ENCODE results near the gene SETD2.
"Not testable (repeated sequence)": the region's sequence is repeated elsewhere in the genome, so short reads cannot be mapped to it uniquely, and the experiment has no call there.

The SETD2 gene

DNA sequence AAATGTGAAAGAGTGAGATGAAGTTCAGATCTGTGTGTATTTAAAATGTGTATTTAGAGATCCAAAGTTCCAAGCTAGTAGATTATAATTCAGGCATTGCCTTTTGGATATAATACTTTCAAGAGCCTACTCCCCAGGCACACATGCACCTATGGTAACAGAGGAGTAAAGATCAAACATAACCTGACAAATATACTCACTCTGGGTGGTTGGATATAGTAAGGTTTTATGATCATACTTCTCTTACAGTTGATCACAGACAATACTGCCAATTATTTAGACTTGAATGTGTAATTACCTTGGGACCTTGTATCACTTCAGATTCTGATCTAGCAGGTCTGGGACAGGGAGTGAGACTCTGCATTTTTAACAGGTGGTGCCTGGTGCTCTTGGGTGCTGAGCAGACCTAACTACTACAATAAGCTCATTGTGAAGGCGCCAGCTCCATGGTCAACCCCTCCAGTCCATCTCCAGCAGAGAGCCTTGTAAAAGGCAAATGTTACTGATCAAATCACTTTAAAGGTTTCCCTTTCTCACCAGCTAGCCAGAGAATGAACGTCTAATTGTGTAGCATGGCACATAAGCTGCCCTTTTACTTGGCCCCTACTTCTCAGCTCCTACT lies 128.9 kb downstream of the SETD2 start:
- no peak for DNase-seq (ENCODE audit: low read depth)

DNA sequence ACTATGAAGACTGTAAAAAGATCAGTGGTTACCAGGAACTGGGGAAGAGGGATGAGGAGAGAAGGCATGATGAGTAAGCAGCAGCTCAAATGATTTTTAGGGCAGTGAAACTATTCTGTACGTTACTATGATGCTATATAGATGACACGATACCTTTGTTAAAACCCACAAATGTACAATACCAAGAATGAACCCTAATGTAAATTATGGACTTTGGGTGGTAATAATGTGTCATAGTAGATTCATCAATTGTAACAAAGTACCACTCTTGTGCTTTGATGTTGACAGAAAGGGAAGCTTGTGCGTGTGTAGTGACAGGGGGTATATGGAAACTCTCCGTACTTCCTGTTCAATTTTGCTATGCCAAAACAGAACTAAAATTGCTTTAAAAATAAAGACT lies 132.9 kb downstream of the SETD2 start:
- not testable (repeated sequence) for DNase-seq (ENCODE audit: low read depth)

DNA sequence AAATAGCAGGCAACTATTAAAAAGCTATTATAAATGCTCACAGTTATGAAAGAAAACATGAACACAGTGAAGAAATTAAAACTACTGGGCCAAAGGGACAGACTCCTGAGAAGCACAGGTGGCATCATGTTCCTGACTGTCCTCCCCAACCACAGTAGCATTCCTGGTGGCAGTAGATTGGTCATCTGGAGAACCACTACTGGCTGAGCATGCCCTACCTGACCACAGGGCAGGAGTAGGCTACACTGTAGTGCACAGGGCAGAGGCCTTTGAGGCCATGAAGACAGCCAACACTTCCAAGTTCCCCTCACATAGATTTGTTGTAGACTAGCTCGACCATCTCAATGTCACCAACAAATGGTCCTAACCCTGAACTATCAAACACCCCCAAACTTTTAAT lies 135.2 kb downstream of the SETD2 start:
- DNase-seq (ENCODE audit: low read depth): no peak

DNA sequence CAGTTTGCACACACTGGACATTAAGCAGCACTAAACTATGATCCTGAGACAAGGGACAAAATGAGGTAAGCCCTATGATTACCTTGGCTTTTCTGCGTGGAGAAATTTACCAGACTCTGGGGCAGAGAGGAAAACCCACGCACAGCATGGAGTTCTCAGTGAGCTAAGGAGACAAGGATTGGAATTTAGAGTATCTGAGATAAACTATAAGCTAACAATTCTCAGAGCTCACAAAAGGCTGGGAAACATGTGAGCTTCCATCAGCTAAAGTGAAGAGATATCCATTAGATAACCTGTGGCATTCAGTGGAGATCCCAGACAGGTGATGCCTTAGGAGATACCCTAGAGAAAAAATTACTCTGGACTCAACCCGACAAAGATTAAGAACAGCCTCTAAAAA lies 135.8 kb downstream of the SETD2 start:
- DNase-seq (ENCODE audit: low read depth): no peak

DNA sequence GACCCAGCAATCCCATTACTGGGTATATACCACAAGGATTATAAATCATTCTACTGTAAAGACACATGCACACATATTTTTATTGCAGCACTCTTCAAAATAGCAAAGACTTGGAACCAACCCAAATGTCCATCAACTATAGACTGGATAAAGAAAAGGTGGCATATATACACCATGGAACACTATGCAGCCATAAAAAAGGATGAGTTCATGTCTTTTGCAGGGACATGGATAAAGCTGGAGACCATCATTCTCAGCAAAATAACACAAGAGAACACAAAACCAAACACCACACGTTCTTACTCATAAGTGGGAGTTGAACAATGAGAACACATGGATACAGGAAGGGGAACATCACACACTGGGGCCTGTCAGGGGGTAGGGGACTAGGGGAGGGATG lies 137.5 kb downstream of the SETD2 start:
- DNase-seq (ENCODE audit: low read depth): not testable (repeated sequence)

DNA sequence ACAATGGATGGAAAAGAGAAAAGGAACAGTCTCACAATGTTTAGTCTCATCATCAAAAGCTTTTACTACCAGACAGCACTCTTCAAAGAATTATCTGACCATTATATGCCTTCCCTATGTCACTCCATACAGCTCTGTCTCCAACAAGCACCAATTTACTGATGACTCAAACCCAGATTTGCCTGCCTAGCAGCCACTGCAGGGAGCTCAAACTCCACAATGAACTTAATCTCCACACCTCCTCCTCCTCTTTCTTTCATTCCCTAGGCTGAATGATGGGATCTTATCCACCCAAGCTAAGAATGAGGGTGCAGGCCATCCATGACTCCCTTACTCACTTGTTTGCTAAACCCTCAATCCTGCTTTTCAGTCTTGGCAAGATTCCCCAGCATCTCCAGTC lies 139.0 kb downstream of the SETD2 start:
- no peak for DNase-seq (ENCODE audit: low read depth)

DNA sequence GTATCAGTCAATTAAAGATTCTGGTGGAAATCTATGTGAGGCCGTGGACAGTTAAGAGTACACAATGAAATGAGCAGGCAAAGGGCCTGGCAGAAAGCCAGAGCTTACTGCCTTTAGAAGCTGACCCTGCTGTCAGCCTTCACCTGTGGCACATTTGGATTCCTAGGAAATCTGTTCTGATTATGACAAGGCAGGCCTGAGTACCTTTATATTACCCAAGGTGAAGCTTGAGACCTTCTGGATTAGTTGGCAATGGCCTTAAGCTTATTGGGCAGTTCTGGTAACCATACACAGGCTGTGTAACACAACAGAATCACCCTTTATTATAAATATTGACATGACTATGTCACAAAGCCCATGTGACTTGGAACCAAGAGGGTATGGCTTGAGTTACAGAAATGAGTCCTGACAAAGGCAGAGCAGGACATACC lies 141.3 kb downstream of the SETD2 start:
- no peak for DNase-seq (ENCODE audit: low read depth)

DNA sequence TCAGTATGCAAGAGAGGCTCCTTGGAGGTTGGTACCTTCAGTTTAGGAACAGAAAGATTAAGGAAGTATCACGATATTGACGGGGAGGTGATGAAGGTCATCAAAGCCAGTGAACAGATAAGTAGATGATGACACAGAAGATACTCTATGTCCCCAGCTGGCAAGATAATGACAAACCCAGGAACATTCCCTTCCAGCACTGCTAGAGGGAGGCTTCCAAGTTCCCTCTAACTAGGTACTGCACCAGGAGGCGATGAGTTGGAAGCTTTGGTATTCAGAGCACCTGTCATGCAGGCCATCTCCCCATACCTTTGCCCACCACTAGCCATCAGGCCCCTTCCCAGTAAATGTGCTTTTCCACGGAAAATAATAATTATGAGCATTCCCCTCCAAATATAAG lies 143.6 kb downstream of the SETD2 start:
- DNase-seq (ENCODE audit: low read depth): no peak

DNA sequence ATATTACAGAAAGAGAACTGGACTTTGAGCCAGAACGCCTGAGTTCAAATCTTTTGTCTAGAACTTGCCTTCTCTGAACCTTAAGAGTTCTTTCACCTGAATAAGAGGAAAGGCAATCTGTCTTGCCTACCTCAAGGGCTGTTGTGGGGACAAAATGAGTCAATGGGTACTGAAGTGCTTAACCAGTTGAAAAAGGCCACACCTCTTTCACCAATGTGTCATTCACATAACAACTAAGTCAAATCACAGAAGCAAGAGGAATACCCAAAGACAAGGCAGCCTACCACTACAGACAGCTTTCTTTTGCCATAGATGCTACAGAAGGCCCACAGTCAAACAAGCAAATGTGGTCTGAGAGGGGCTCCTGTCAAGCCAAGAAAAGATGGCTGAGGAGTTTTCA lies 144.7 kb downstream of the SETD2 start:
- DNase-seq (ENCODE audit: low read depth): peak; percentile 28

DNA sequence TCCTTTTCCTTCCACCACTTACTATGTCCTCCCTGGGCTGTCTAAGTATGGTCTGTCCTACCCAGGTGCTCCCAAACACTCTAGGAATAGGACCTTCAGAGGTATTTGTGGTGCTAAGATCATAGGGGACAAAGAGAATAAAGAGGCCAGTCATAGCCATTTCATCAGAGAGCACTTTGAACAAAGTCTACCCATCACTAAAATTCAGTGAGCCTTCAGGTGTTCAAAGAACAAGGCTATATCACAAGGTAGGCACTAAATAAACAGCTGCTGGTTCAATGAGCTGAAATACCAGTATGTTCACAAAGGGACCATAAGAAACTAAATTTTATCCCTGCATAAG lies 145.7 kb downstream of the SETD2 start:
- no peak for DNase-seq (ENCODE audit: low read depth)

DNA sequence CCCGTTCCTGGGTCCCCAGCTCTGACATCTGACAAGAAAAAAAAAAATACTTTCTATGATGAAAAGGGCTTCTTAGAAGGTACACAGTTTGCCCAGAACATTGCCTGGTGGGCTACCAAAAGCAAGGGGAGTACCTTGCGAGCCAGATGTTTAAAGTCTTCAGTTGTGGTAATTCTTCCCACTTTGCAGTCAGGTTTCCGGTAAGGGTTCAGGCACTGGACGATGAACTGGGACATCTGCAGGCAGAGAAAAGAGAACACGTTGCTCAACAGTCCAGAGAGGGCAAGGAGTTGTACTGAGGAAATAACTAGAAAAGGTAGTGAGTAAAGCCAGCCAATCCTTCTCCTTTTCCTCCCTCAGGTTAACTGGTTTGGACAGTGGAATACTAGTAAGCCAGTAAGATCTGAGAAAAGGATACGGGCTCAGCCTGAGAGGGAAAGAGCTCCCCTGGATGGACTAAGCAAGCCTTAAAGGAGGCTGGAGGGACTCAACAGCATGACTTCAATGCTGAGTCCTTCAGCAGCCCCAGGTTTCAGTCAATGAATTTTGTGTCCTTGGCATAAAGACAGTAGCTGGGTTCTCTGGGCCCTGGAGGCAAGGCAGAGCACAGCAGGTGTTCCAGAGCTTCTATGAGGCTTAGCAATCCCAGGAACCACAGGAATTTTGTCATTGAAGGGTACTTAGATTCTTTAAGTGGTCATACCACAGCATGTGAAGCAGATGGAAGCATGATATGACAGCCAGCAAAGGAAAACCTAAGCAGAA lies 146.2 kb downstream of the SETD2 start:
- DNase-seq (ENCODE audit: low read depth): no peak

DNA sequence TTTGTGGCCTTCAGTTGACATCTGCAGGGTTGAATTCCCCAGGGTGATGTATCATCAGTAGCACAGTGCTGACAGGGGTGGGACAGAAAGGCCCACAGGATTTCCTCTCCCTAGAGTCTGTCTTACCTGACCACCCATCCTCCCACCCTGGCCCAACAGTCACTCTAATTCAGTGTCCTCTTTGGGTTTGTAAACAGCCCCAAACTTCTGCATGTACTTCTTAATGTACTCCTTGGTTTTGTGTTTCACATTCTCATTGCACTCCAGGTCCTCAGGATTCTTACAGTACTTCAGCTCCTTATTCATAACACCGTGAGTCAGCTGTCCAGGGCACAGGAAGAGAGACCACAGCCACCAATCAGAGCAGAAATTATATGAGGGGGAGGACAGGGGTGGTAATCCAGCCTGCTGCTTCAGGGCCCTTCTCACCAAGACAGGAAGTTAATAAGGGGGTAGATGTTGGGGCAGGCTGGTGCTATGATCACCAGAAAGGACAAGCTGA lies 146.9 kb downstream of the SETD2 start:
- no peak for DNase-seq (ENCODE audit: low read depth)

DNA sequence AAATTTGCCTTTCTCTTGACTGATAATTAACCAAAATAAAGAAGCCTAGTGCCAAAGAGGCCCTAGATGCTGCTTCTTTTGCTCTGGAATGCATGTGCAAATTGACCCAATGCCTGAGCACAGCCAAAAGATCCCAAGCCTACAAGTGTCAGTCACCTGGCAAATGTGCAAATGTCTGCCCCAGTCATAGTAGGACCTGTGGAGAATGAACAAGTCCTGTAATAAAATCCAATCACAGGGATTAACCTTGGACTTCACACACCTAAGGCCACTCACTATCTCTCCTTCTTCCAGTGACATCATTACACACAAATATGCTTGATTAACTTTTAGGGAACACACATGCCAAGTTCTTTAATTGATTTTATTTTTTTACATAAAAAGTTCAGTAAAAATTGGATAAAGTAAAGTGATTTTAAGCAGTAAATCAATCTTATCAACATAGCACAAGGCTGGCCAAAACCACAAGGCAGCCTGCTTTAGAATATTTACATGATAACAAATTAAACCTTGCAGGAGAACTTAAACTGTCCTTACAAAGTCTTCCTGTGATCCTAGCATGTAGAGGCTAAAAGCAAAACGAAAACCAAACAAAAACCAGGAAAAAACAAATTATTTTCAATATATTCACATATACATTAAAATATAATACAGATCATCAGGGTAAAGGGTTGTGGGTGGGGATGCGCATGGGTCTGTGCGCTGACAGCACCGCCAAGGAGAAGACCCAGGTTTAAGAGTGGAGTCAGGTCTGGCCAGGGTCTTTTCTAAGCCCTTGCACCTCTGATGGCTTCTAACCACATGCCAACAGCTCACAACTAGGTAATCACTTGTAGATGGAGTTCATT lies 147.6 kb downstream of the SETD2 start:
- DNase-seq (ENCODE audit: low read depth): no peak

DNA sequence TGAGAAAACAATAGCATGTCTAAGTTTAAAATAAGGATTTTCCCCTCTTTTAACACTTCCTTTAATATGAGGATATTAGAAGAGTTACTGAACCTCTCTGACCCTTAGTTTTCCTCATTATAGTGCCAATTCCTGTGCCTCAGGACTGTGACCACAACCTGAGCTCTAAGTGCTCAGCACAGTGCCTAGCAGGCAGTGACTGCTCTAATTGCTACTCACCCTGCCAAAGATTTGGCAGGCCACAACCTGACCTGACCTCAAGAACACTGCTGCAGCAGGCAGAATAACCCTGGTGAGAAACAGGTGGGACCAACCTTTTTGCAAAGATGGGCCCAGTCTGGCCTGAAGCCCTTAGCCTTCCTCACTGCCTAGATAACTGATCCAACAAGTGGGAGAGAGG lies 148.8 kb downstream of the SETD2 start:
- no peak for DNase-seq (ENCODE audit: low read depth)

DNA sequence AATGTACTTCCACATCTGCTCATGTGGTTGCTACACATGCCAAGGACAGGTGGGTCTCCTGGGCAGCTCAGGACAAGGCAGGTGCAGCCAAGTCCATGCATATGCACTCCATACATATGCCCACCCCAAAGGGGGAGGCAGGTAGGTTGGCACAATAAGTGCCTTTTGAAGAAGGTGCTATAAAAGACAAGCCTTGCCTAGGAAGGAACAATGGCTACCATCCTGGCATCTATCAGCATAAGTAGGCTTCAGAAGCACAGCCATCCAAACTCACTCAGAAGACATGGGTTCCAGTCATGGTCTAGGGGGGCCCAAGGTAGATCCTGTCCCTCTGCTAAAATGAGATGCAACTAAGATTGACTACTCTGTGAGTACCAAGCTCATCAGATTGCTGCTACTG lies 149.9 kb downstream of the SETD2 start:
- no peak for DNase-seq (ENCODE audit: low read depth)

DNA sequence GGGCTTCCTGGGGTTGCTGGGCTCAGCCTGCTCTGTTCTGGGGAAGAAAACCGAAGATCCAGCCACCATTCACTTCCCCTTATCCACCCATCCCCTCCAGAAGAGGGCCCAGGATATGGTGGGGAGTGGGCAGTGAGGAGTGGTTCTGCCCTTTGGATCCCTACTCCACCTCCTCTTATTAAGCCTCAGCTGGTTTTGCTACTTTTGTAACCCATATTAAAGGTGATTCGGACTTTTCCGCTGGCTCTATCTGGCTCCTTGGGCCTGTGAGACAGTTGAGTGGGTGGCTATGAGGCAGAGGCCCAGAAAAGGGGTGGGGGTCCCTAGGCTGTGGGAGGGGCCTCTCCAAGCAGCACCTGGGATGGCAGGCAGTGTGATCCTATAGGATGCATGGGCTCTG lies 150.7 kb downstream of the SETD2 start:
- no peak for DNase-seq (ENCODE audit: low read depth)

DNA sequence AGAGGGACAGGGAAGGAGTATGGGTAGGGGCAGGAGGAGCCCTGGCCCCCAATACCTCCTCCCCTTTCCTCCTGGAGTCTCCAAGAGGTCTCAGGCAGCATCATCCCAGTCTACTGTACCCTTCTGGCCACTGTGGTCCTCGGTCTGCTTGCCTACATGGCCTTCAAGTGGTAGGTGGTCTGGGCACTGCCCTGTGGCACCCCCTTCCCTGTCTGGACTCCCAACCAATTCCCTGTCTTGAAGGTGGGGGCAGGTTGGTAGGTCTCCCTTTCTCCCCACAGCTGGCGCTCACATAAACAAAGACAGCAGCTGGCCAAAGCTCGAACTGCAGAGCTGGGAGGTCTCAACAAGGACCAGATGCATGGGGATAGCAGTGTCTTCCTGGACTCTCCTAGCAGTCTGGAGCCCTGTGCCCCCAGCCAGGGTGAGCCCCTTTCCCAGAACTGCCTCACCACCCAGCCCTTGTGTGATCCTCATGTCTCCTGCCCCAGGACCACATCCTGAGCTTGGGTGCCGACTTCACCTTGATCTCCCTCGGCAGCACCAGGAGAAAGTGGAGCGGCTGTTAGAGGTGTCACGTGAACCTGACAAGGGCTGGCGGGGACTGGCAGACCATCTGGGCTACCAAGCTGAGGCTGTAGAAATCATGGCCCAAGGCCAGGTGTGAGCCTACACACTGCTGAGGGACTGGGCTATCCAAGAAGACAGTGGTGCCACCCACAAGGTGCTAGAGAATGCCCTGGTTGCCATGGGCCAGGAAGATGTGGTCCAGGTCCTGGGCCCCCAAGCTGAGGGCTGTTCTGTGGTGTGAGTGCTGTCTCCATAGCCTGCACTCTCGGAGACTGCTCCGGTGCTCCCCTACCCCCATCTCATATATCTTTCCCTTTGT lies 151.3 kb downstream of the SETD2 start:
- no peak for DNase-seq (ENCODE audit: low read depth)

DNA sequence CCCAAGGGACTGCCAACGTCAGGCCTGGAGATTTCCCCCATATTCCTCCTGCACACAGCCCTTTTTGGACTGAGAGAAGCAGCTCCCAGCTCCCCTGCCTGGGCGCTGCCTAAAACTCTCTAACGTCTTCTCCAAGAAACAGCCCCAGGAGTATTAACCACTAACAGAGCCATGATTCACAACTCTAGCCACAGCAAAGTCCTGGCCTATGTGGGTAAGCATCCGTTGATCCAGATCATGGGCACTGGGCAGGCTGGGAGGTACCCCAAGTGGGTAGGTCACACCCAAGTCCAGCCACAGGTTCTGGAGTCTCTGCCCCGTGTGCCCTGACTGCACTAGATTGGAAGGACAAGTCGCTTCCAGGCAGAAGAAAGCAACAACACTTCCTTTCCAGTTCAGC lies 152.5 kb downstream of the SETD2 start:
- DNase-seq (ENCODE audit: low read depth): no peak

DNA sequence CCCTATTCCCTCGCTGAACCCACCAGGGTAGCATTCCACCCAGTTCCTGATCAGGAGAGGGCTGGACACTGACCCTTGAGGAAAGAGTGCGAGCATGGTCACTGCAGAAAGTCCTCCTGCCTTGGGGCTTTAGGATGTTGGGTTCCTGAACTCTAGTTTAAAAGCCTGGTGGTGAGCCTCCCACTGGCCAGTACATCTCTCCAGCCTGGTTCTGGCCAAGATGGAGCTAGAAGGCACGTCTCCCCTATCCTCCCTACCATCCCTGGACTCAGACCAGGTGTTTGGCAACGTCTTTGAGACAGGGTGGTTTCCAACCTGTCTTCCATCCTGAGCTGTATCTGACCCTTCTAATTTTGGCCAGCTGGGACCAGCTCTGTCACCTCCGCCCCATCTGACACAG lies 153.0 kb downstream of the SETD2 start:
- no peak for DNase-seq (ENCODE audit: low read depth)

DNA sequence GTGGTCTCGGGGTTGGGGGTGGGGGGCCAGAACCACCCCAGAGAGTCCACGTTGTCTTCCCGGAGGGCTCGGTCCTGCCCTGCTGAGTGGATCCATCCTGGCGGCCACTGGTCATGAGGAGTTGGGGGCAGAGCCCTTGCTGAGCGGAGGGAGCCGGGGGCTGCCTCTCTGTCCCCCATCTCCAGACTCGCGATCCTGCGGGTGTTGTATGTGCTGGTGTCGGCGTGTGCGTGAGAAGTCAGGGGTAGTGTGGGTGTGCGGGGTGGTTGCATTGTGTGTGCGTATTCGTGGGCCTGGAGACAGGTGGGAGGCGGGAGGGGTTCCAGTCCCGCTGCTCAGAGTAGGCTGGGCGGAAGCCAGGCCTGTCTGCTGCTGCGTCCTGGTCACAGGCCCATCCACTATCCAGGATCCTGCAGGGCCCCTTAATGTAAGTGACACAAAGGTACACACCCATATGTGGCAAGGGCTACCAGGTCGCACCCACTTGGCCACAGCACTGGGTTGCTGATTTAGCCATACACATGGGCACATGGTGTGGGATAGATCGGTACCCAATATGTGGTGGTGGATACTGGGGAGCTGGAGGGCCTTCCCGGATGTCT lies 153.7 kb downstream of the SETD2 start:
- DNase-seq (ENCODE audit: low read depth): no peak
